Head of caudate nucleus (tissue), 42 donors: ENCODE measurements around the gene KRT78.
"Not testable (repeated sequence)": the region's sequence is repeated elsewhere in the genome, so short reads cannot be mapped to it uniquely, and the experiment has no call there.

Source experiments
- DNase-seq, 42 donors: peaks; one replicate each; pipeline versions ENCODE4 v3.0.0 to v3.0.0-alpha.2; 2020 to 2021; ENCODE audit warnings: mixed read lengths in 7 of 42
- intact Hi-C: fragments of 100-400 bp; cut with DNase I; formaldehyde crosslinking; loops from one replicate; pipeline ENCODE4 v1.15.0; 2022

KRT78 gene

GRCh38 chr12:52806169-52806811 is 42.5 kb downstream of the KRT78 start:
- no peak for DNase-seq
- intact Hi-C loops = no loop called here

- intact Hi-C loops = no loop called here
- DNase-seq = no peak
These were observed 43.1 kb downstream of the KRT78 start for GRCh38 chr12:52805739-52806138.

GRCh38 chr12:52805000-52805399 is 43.8 kb downstream of the KRT78 start:
- intact Hi-C loops = no loop called here
- DNase-seq = no peak

GRCh38 chr12:52802442-52802841 is 46.4 kb downstream of the KRT78 start:
- intact Hi-C loops = no loop called here
- no peak for DNase-seq

- DNase-seq = no peak
- intact Hi-C loops = no loop called here
These were observed 47.0 kb downstream of the KRT78 start for GRCh38 chr12:52801773-52802172.

- no peak for DNase-seq
- intact Hi-C loops = no loop called here
These were observed 48.4 kb downstream of the KRT78 start for GRCh38 chr12:52800259-52800917.

- DNase-seq = no peak
- intact Hi-C loops = no loop called here
These were observed 49.1 kb downstream of the KRT78 start for GRCh38 chr12:52799505-52800211.

GRCh38 chr12:52798671-52799504 is 49.9 kb downstream of the KRT78 start:
- no peak for DNase-seq
- intact Hi-C loops = no loop called here

GRCh38 chr12:52798003-52798670 is 50.7 kb downstream of the KRT78 start:
- intact Hi-C loops = no loop called here

GRCh38 chr12:52797529-52797894 is 51.3 kb downstream of the KRT78 start:
- DNase-seq = no peak
- intact Hi-C loops = no loop called here

More at GRCh38 chr12:52798003-52798670, 50.7 kb downstream of the KRT78 start:
- no peak for DNase-seq

GRCh38 chr12:52796839-52797528 is 51.8 kb downstream of the KRT78 start:
- no peak for DNase-seq
- intact Hi-C loops = no loop called here

- DNase-seq = no peak
- intact Hi-C loops = no loop called here
These were observed 52.4 kb downstream of the KRT78 start for GRCh38 chr12:52796429-52796794.

GRCh38 chr12:52795694-52796428 is 52.9 kb downstream of the KRT78 start, which contains the start of gene KRT3:
Gene KRT3 (minus strand): TSS chr12:52796117. CDS start chr12:52796042, 75 bp downstream.
- DNase-seq = no peak
- intact Hi-C loops = no loop called here

GRCh38 chr12:52795332-52795674 is 53.5 kb downstream of the KRT78 start:
- intact Hi-C loops = not testable (repeated sequence)

GRCh38 chr12:52794479-52795331 is 54.1 kb downstream of the KRT78 start:
- intact Hi-C loops = no loop called here
- no peak for DNase-seq

More at GRCh38 chr12:52795332-52795674, 53.5 kb downstream of the KRT78 start:
- not testable (repeated sequence) for DNase-seq

GRCh38 chr12:52792185-52793029 is 56.4 kb downstream of the KRT78 start:
- intact Hi-C loops = no loop called here

More at GRCh38 chr12:52792185-52793029, 56.4 kb downstream of the KRT78 start:
- DNase-seq = no peak
